Right atrium auricular region (tissue), 2 donors: ENCODE measurements around the gene FANCB. TPM values are rescaled to one million over a fixed set of nuclear protein-coding genes. Genes with fewer than 3 reads are reported as not detected.

Source experiments
- DNase-seq: peaks from one replicate; pipeline ENCODE4 v3.0.0-alpha.2; 2019; ENCODE audit warnings: low spot score
- H3K27ac ChIP-seq, 2 donors: fragments of 200-600 bp; sonication (generic); 1 replicate in 1 of 2; 2 replicates in 1 of 2; pipeline ENCODE4 v1.5.1; 2016 to 2019
- H3K27me3 ChIP-seq, 2 donors: fragments of 200-600 bp; sonication (generic); one replicate each; pipeline versions ENCODE4 v1.5.1 to v1.6.0; 2017 to 2019
- H3K36me3 ChIP-seq: fragments of 200-600 bp; sonication (generic); one replicate; pipeline ENCODE4 v1.5.1; 2016
- H3K4me1 ChIP-seq, 2 donors: fragments of 200-600 bp; sonication (generic); one replicate each; pipeline versions ENCODE4 v1.5.1 to v1.6.0; 2017 to 2019
- H3K4me3 ChIP-seq, 2 donors: fragments of 200-600 bp; sonication (generic); 1 replicate in 1 of 2; 2 replicates in 1 of 2; pipeline ENCODE4 v1.5.1; 2017 to 2019; ENCODE audit warnings: mild to moderate bottlenecking in 1 of 2, moderate library complexity in 1 of 2
- H3K9me3 ChIP-seq, 2 donors: fragments of 200-600 bp; sonication (generic); one replicate each; pipeline ENCODE4 v1.5.1; 2019
- total RNA-seq, 2 donors: library from RNA; depleted of rRNA; stranded (reverse); fragments of >200 nt; gene quantifications; one replicate each; pipeline ENCODE4 v1.1.0, GENCODE V29; 2016
- TF ChIP-seq, protein P1 (sequence below), 2 donors: fragments of 200-600 bp; sonication (generic); IDR thresholded peaks; one replicate each; pipeline ENCODE4 v1.5.1; 2019; ENCODE audit warnings: antibody characterized with exemption in 2 of 2

FANCB gene
- total RNA-seq, 2 donors from 2014 or later: 0.47 to 0.59 TPM

DNA sequence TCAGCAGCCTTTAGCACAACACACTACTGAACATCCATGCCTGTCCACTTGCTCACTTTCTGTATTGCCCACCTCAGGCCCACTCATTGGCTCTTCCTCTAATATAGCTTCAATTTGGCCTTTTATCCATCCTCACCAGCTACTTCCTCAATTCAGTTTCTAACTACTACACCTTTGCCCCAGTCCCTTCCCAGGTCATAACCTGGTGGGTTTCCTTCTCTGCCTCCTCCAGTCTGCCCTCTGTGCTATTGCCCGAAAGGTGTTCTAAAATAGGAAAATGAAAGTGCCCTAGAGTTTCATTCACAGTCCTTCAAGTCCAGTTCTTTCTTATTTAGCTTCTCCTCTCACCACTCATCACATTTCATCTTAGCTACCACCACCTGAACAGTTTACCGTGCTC is 23.4 kb upstream of the FANCB start:
- TF ChIP-seq, protein P1, sequence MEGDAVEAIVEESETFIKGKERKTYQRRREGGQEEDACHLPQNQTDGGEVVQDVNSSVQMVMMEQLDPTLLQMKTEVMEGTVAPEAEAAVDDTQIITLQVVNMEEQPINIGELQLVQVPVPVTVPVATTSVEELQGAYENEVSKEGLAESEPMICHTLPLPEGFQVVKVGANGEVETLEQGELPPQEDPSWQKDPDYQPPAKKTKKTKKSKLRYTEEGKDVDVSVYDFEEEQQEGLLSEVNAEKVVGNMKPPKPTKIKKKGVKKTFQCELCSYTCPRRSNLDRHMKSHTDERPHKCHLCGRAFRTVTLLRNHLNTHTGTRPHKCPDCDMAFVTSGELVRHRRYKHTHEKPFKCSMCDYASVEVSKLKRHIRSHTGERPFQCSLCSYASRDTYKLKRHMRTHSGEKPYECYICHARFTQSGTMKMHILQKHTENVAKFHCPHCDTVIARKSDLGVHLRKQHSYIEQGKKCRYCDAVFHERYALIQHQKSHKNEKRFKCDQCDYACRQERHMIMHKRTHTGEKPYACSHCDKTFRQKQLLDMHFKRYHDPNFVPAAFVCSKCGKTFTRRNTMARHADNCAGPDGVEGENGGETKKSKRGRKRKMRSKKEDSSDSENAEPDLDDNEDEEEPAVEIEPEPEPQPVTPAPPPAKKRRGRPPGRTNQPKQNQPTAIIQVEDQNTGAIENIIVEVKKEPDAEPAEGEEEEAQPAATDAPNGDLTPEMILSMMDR (IDR thresholded peaks at IDR 0.05): no peak
- Histone ChIP-seq H3K4me1 (no peaks in the 10 kb centered on the region), H3K9me3 (no peaks in the 10 kb centered on the region), H3K27me3 (no peaks in the 10 kb centered on the region), H3K4me3 (no peak overlapping the region), H3K27ac (no peak overlapping the region), H3K36me3 (no peaks in the 10 kb centered on the region)
- DNase-seq: no peak

- H3K4me1 ChIP-seq: no peaks in the 10 kb centered on the region
- no peaks in the 10 kb centered on the region for H3K27me3 ChIP-seq
- no peaks in the 10 kb centered on the region for H3K9me3 ChIP-seq
- no peak overlapping the region for H3K4me3 ChIP-seq
- H3K36me3 ChIP-seq: no peaks in the 10 kb centered on the region
- H3K27ac ChIP-seq: no peak overlapping the region
- TF ChIP-seq, protein P1 (IDR thresholded peaks at IDR 0.05): no peak
- no peak for DNase-seq
Observed at GRCh38 chrX:14886252-14886651, 13.4 kb upstream of the FANCB start.

GRCh38 chrX:14884714-14885113 is 11.8 kb upstream of the FANCB start:
- TF ChIP-seq, protein P1 (IDR thresholded peaks at IDR 0.05): no peak
- no peaks in the 10 kb centered on the region for H3K9me3 ChIP-seq
- H3K4me1 ChIP-seq: no peaks in the 10 kb centered on the region
- H3K4me3 ChIP-seq: no peak overlapping the region
- no peaks in the 10 kb centered on the region for H3K27me3 ChIP-seq
- H3K27ac ChIP-seq: no peak overlapping the region
- H3K36me3 ChIP-seq: no peaks in the 10 kb centered on the region
- DNase-seq: no peak

DNA sequence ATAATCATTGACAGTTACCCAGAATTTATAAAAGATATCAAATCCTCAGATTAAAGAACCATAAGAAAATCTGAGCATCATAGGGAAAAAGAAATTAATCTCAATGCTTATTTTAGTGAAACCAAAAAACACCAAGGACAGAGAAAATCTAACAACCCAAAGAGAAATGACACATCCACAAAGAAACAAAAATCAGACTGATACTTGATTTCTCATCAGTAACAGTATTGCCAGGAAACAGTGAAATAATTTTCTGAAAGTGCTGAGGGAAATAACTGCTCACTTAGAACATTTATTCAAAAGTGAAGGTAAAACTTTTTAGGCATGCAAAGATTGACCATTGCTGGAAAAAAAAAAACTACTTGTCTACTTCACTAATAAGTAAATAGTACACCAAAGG is 11.0 kb upstream of the FANCB start:
- Histone ChIP-seq H3K27me3 (no peaks in the 10 kb centered on the region), H3K36me3 (no peaks in the 10 kb centered on the region), H3K4me3 (no peak overlapping the region), H3K9me3 (no peaks in the 10 kb centered on the region), H3K27ac (no peak overlapping the region), H3K4me1 (no peaks in the 10 kb centered on the region)
- no peak for DNase-seq
- TF ChIP-seq, protein P1 (IDR thresholded peaks at IDR 0.05): no peak

DNA sequence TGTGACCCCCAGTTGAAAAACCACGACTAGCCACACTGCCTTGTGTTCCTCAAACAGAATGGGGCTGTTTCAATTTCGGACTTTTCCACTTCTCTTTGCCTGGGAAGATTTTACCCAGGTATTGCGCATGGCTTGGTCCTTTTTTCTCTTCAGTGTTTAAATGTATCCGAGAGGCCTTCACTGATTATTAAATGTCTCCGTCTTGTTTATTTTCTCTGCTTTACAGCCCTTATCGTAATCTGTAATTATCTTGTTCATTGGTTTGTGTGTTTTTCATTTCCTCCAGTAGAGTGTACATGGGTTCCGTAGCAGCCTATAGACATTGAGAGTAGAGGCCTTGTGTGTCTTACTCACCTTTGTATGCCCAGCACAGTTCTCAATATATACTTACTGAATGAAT is 2.8 kb upstream of the FANCB start:
- H3K9me3 ChIP-seq: no peaks in the 10 kb centered on the region
- no peak for DNase-seq
- no peaks in the 10 kb centered on the region for H3K36me3 ChIP-seq
- H3K4me3 ChIP-seq: no peak overlapping the region
- no peak overlapping the region for H3K27ac ChIP-seq
- TF ChIP-seq, protein P1 (IDR thresholded peaks at IDR 0.05): no peak
- no peaks in the 10 kb centered on the region for H3K27me3 ChIP-seq
- H3K4me1 ChIP-seq: peaks cover 0 to 8% of the 10 kb centered on the region in 2 donors

DNA sequence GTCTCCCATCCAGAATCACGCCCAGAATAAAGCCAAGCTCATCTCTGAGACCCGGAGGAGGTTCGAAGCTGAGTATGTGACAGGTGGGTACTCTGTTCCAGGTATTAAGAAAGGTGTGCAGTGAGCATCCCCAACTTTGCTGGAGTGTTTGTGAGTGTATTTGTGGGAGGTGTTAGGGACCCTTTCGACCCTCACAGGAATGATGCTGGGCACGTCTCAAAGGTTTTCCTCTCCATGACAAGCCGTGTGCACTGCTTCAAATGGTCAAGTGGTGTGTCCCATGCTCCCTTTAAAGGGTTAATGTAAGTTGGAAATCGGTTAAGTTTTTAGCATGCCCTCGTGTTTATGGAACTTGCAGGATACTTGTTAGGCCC is 794 bp upstream of the FANCB start:
- H3K36me3 ChIP-seq: no peaks in the 10 kb centered on the region
- H3K27me3 ChIP-seq: no peaks in the 10 kb centered on the region
- peaks cover 0 to 8% of the 10 kb centered on the region in 2 donors for H3K4me1 ChIP-seq
- H3K27ac ChIP-seq: peak overlapping the region; percentile 68 to 80
- TF ChIP-seq, protein P1 (IDR thresholded peaks at IDR 0.05): no peak
- peak overlapping the region; percentile 59 to 67 for H3K4me3 ChIP-seq
- H3K9me3 ChIP-seq: no peaks in the 10 kb centered on the region
- DNase-seq: no peak
